HG02981 (cell line): Measurements from ENCODE around the gene HOXA9.

ENCODE experiments used
- ATAC-seq: cut with Tn5 transposase; IDR thresholded peaks from one replicate; pipeline ENCODE4 v1.9.1; 2021; ENCODE audit warnings: mild to moderate bottlenecking, moderate library complexity; ENCODE audit not compliant: unreplicated experiment

Gene HOXA9

GRCh38 chr7:27201580-27202017 lies 36.3 kb upstream of the HOXA9 start:
- ATAC-seq, result no peak

- ATAC-seq, result no peak
Observed at GRCh38 chr7:27200761-27201579, 35.6 kb upstream of the HOXA9 start.

- ATAC-seq, result no peak
Observed at GRCh38 chr7:27199849-27200760, 34.8 kb upstream of the HOXA9 start, which contains the start of gene HOXA13. TSS of gene HOXA13 (minus strand) at chr7:27200091. CDS start at chr7:27200077, 14 bp downstream.

- ATAC-seq, result no peak
Observed at GRCh38 chr7:27198871-27199801, 33.8 kb upstream of the HOXA9 start.

- ATAC-seq, result no peak
Observed at GRCh38 chr7:27198138-27198841, 33.0 kb upstream of the HOXA9 start.

- no peak for ATAC-seq
Observed at GRCh38 chr7:27197137-27198042, 32.1 kb upstream of the HOXA9 start.

GRCh38 chr7:27196287-27196767 lies 31.0 kb upstream of the HOXA9 start:
- no peak for ATAC-seq

- no peak for ATAC-seq
Observed at GRCh38 chr7:27194686-27195379, 29.5 kb upstream of the HOXA9 start.

- no peak for ATAC-seq
Observed at GRCh38 chr7:27194002-27194352, 28.6 kb upstream of the HOXA9 start.

- no peak for ATAC-seq
Observed at GRCh38 chr7:27193335-27194001, 28.1 kb upstream of the HOXA9 start.

- no peak for ATAC-seq
Observed at GRCh38 chr7:27192546-27193334, 27.4 kb upstream of the HOXA9 start.

GRCh38 chr7:27191833-27192545 lies 26.7 kb upstream of the HOXA9 start:
- no peak for ATAC-seq

GRCh38 chr7:27191161-27191731 lies 25.9 kb upstream of the HOXA9 start:
- ATAC-seq, result no peak

- ATAC-seq, result no peak
Observed at GRCh38 chr7:27189997-27190748, 24.8 kb upstream of the HOXA9 start.

- ATAC-seq, result no peak
Observed at GRCh38 chr7:27189295-27189996, 24.1 kb upstream of the HOXA9 start.
